Activated CD8-positive, alpha-beta memory T cell treated with anti-CD3 and anti-CD28 coated beads for 1 hour (primary cell): ENCODE results near the gene SND1.

Source experiments
- DNase-seq, 2 donors: peaks; one replicate each; pipeline ENCODE4 v3.0.0-alpha.2; 2020; ENCODE audit warnings: low read depth in 1 of 2; ENCODE audit errors: extremely low read depth in 1 of 2

The SND1 gene

GRCh38 chr7:128076796-128077271, 424.8 kb downstream of the SND1 start:
- DNase-seq = no peak

- no peak for DNase-seq
Observed at GRCh38 chr7:128078309-128078708, 426.3 kb downstream of the SND1 start.

DNA sequence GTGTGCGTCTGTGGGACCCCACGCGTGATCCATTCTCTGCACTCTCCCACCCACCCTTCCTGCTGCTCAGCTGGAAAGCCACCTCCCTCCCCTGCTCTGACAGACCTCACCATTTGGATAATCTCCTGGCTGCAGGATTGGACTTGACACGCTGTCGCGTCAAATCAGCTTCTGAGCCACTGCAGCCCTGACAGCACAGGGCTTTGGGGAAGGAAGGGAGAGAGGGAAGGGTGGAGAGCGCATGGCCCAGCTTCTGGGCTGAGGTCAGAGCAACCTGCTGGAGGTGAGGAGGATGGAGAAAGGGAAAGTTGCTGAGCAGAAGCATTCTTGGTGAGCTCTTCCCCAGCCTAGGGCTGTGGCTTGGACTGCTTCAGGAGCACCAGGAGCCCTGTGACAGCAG, 428.2 kb downstream of the SND1 start:
- no peak for DNase-seq

DNA sequence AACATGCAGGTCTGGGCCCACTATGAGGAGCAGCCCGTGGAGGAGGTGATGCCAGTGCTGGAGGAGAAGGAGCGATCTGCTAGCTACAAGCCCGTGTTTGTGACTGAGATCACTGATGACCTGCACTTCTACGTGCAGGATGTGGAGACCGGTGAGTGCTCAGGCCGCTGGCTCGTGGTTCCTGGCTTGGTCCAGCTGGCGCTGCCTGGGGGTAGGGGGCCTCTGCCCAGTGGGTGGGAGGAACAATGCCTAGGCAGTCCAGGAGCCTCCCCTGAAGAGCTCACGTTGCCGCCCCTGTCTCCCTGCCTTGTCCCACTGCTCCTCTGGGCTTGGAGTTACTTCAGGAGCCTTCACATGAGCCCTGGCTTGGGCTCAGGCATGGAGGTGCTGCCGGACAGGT, 429.4 kb downstream of the SND1 start:
- no peak for DNase-seq

GRCh38 chr7:128081808-128082207, 429.8 kb downstream of the SND1 start:
- DNase-seq = no peak

DNA sequence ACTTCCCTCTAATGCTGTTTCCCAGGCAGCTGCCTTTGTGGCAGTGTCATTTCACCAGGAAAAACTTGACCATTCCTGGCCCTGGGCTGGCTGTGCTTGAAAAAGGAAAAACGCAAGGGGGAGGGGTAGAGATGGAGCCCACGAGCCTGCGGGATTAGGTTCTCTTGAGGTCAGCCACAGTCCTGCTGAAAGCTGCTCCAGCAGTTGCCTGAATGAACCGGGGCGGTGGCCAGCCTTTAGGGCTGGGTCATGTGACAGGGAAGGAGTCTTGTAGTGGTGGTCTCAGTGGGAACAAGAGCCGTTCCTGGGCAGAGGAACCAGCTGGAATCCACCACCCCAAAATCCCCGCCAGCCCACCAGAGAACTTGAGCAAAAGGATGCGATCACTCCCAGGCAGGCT, 430.4 kb downstream of the SND1 start:
- no peak for DNase-seq

GRCh38 chr7:128084896-128085608, 433.1 kb downstream of the SND1 start:
- DNase-seq = no peak

DNA sequence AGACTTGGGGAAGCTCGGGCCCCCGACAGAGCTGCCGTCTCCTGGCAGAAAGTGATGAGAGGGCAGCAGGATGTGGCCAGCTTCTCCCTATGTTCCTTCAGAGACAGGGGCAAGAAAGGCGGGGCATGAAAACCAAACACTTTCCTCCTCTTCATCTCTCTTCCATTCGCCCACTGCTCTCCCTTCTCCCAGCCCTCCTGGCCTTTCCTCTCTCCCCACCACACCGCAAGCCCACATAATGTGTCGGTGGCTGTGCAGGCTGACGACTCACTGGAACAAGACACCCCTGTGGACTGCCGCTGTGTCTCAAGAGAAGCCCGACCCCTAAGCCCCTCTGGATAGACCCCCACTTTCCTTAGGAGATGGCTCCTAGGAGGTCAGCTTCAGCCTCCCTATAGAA, 438.5 kb downstream of the SND1 start:
- DNase-seq = no peak

- DNase-seq = no peak
Observed at GRCh38 chr7:128091106-128091505, 439.1 kb downstream of the SND1 start.

DNA sequence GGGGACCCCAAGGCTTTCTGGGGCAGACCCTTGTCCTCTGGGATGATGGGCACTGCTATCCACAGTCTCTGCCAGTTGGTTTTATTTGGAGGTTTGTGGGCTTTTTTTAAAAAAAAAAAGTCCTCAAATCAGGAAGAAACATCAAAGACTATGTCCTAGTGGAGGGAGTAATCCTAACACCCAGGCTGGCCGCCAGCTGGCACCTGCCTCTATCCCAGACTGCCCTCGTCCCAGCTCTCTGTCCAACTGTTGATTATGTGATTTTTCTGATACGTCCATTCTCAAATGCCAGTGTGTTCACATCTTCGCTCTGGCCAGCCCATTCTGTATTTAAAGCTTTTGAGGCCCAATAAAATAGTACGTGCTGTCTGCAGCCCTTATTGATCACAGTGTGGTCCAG, 440.2 kb downstream of the SND1 start:
- DNase-seq = no peak

DNA sequence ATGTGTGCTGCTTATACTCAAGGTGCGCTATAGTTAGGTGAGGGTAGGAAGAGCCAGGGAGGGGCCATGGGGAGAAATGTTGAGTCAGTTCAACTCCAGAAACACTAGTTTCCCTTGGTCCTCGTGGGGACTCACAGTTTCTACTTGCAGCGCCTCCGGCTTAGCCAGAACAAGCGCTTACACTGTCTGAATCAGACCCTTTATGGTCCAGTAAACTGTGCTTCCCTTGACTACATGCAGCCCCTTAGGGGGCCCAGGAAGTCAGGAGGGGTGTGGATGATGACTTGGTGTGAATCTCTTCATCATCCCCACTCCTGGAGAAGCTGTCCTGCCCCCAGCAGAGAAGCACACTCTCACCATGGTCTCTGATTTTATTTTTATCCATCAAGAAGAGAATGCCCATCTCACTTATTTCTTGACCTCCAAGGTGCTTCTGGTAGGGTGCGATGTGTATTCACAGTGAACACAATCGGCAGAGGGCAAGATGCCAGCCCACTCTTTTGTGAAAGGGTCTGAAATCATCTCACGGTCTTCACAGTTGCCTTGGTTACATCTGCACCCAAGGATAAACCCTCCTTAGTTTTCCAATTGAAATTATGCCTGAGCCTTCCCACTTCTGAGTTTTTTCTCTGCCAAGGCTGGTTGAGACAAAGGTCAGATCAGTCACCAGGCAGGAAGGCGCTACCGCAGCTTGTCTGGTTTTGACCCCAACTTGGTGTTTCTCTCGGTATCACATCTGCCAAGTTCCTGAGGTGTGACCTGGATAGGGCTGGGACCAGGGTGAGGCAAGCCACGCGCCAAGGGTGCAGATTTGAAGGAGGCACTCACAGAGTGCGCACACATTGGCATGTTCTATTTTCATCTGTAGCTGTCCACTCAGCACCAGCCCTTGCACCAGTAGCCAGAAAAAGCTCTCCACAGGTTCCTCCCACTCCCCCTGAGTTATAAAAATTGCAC, 441.9 kb downstream of the SND1 start:
- no peak for DNase-seq

- no peak for DNase-seq
Observed at GRCh38 chr7:128094686-128095085, 442.7 kb downstream of the SND1 start.

- DNase-seq = no peak
Observed at GRCh38 chr7:128097211-128097731, 445.3 kb downstream of the SND1 start.

GRCh38 chr7:128098629-128099028, 446.6 kb downstream of the SND1 start:
- DNase-seq = no peak

DNA sequence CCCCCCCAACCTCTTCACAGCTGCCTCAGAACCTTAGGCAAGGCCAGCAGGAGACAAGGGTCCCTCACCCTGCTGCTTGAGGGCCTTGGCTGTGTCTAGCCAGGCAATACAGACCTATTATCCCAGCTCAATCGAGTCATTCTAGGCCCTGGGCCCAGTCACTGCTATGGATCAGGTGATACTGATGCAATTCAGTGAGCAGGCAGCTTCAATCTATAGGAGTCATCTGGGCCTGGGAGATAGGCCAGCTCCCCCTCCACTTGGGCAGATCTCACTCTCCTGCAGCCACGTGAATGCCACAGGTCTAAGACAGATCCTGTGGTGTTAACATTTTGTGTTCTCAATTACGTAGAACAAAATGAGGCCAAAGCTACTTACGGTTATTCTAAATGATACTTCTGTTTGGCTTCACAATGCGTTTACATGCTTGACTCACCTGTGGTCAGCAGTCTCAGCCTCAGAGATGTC, 447.2 kb downstream of the SND1 start:
- DNase-seq = no peak

DNA sequence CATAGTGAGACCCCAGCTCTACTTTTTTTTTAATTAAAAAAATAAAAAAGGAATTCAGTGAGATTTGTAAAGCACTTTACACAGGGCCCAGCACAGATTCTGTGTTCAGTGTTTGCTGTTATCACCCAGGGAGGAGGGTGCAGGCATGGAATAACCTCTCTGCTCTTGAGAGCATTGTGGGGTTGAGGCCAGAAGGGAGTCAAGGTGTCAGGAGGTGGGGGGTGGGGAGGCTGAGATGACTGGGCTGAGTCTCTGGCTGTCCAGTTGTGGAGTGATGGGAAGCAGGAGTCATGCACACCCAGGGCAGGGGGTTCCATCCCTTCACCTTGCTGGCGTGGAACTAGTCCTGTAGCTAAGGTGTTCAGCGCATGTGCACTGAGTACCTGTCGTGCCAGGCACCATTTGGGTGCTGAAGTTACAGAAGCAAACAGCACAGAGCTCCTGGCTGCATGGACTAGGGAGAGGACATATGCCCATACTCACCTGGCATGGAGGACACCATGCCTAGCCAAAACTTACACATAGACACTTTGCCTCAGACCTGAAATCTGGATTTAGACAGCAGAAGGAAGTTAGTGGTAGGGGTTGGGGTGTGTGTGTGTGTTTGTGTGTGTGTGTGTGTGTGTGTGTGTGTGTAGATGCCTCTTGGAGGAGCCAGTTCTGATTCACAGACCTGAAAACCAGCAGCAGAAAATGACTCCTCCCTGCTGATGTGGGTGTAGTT, 448.4 kb downstream of the SND1 start:
- DNase-seq = no peak

DNA sequence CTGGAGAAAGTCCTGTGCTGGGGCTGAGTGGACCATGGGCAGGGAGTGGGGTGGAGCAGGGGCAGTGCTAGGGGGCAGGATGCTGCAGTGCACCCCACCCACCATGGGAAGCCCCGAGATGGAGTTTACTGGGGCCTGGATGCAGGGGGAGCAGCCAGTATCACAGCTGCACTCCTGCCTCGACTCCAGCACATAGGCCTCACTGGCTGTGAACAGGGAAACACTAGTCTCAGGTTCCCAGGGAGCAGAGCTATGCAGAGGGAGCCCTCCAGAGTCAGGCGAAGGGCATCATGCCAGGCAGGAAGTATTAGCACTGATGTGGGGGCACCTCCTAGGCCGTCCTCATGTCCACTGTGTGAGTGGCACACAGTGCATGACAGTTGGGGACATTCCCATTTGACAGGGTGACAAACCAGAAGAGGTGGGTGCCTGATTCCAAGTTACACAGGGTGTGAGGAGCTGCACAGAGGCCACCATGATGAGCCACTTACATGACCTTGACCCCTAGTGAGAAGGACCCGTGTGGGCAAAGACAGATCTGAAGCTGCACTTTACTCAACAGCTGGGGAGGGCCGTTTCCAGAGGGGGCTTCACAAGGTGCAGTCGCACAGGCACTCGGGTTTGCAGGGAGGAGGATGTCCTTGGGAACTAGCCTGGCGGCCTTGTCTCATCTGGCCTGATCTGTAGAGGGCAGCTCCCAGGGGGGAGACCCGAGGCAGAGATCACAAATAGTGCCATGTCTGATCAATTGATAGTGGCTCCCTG, 449.1 kb downstream of the SND1 start:
- no peak for DNase-seq

- no peak for DNase-seq
Observed at GRCh38 chr7:128102490-128103291, 450.7 kb downstream of the SND1 start.

DNA sequence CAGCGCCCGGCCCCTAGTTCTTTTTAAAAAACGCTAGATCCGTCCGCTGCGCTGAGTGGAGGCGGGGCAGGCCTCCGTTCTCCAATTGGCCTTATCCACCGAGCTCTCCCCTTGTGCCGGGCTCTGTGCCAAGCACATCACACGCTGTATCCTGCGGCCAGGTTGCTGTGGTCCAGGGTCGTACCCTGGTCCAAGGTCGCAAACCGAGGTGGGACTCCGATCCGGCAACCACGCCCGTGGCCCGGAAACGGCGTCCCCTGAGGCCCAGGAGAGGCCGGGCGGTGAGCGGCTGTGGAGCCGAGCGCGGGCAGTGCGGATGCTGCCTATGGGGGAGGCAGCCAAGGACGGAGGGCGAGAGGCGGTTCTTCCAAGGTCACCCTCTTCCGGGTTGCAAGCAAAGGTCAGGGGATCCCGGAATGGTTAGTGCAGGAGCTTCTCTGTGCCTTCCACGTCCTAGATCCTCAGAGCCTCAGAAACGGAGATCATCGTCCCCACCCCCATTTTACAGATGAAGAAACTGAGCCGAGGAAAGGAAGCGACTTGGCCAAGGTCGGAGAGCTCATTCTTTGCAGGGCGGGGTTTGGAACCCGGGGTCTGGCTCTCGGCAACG, 451.6 kb downstream of the SND1 start:
- DNase-seq = no peak
